Prostate gland (tissue), 2 donors: ENCODE measurements around the gene CA12.

Source experiments
- CTCF ChIP-seq, 4 experiments: fragments of 200-600 bp in 2 of 4; fragments of 450-650 bp in 2 of 4; sonication (generic) in 2 of 4; IDR thresholded peaks; 1 replicate in 3 of 4; 2 replicates in 1 of 4; pipeline ENCODE4 v1.5.1; 2016 to 2019; ENCODE audit warnings: antibody characterized with exemption in 4 of 4, mild to moderate bottlenecking in 2 of 4, moderate library complexity in 2 of 4
- POLR2A ChIP-seq: fragments of 450-650 bp; IDR thresholded peaks from one replicate; pipeline ENCODE4 v1.6.1; 2016; ENCODE audit warnings: antibody characterized with exemption, mild to moderate bottlenecking
- POLR2AphosphoS5 ChIP-seq: sonication (generic); formaldehyde crosslinking; IDR thresholded peaks from one replicate; pipeline ENCODE4 v1.6.1; 2017; ENCODE audit warnings: antibody characterized with exemption

GRCh38 chr15:63349156-63349555, 32.5 kb downstream of the CA12 start:
- TF ChIP-seq POLR2A = no peak
- no peak for TF ChIP-seq CTCF (IDR thresholded peaks at IDR 0.05)
- no peak for TF ChIP-seq POLR2AphosphoS5
